ENCODE results near the gene PCED1B.

- no peak for TF ChIP-seq CTCF (conservative IDR thresholded peaks at IDR 0.05 in 1 of 2, IDR thresholded peaks at IDR 0.05 in 1 of 2; ENCODE audit: extremely low read depth in 1 of 2, insufficient read depth in 1 of 2, low read depth in 1 of 2, low read length in 2 of 2)
- TF ChIP-seq EZH2 (IDR thresholded peaks at IDR 0.05; ENCODE audit: borderline replicate concordance, low read length): no peak
Observed at GRCh38 chr12:47067176-47067575, 12.2 kb upstream of the PCED1B start.

All from mammary epithelial cell (primary cell).